HepG2 (cell line): ENCODE data around the gene CLDN15. TPM values are rescaled to one million over a fixed set of nuclear protein-coding genes. Genes with fewer than 3 reads are reported as not detected.

Source experiments
- CCDC6 ChIP-seq: sonication (generic); formaldehyde crosslinking; IDR thresholded peaks from 2 replicates; pipeline ENCODE4 v1.8.1; 2022; ENCODE audit warnings: mild to moderate bottlenecking, missing genetic modification reagents, moderate library complexity
- CENPT ChIP-seq: sonication (generic); formaldehyde crosslinking; IDR thresholded peaks from 2 replicates; pipeline ENCODE4 v1.8.0; 2022; ENCODE audit warnings: low read depth, mild to moderate bottlenecking, moderate library complexity, missing genetic modification reagents
- GATAD2A ChIP-seq: IDR thresholded peaks from 2 replicates; pipeline ENCODE4 v1.6.1; 2016
- KLF12 ChIP-seq: sonication (generic); formaldehyde crosslinking; IDR thresholded peaks from 2 replicates; pipeline ENCODE4 v1.4.0; 2020; ENCODE audit warnings: missing genetic modification reagents, borderline replicate concordance
- MTA1 ChIP-seq: sonication (generic); formaldehyde crosslinking; IDR thresholded peaks from 2 replicates; pipeline ENCODE4 v1.4.0; 2020; ENCODE audit warnings: missing genetic modification reagents, mild to moderate bottlenecking, borderline replicate concordance
- MYC ChIP-seq: sonication (generic); formaldehyde crosslinking; IDR thresholded peaks from 2 replicates; pipeline ENCODE4 v1.9.0; 2021; ENCODE audit warnings: missing genetic modification reagents, borderline replicate concordance
- RFXAP ChIP-seq: sonication (generic); formaldehyde crosslinking; IDR thresholded peaks from 2 replicates; pipeline ENCODE4 v1.4.0; 2020; ENCODE audit warnings: missing genetic modification reagents, borderline replicate concordance
- SALL2 ChIP-seq: sonication (generic); formaldehyde crosslinking; IDR thresholded peaks from 2 replicates; pipeline ENCODE4 v1.8.1; 2023; ENCODE audit warnings: mild to moderate bottlenecking, missing genetic modification reagents, inconsistent platforms
- SIN3A ChIP-seq: IDR thresholded peaks from 2 replicates; pipeline ENCODE4 v1.6.1; 2011; ENCODE audit warnings: low read depth, mild to moderate bottlenecking, control low read depth, low read length, borderline replicate concordance
- STAG1 ChIP-seq: sonication (generic); formaldehyde crosslinking; IDR thresholded peaks from 2 replicates; pipeline ENCODE4 v1.4.0; 2020; ENCODE audit warnings: missing genetic modification reagents
- ZNF263 ChIP-seq: sonication (generic); formaldehyde crosslinking; IDR thresholded peaks from 2 replicates; pipeline ENCODE4 v1.4.0; 2020; ENCODE audit warnings: missing genetic modification reagents
- ZNF615 ChIP-seq: sonication (generic); formaldehyde crosslinking; IDR thresholded peaks from 2 replicates; pipeline ENCODE4 v1.5.0; 2020; ENCODE audit warnings: mild to moderate bottlenecking, missing genetic modification reagents, borderline replicate concordance
- ZNF7 ChIP-seq: IDR thresholded peaks from 2 replicates; pipeline ENCODE4 v1.6.1; 2016; ENCODE audit warnings: missing biosample characterization, missing genetic modification reagents
- ZNF724P ChIP-seq: sonication (generic); formaldehyde crosslinking; IDR thresholded peaks from 2 replicates; pipeline ENCODE4 v1.8.0; 2022; ENCODE audit warnings: missing genetic modification reagents, borderline replicate concordance
- ZNF777 ChIP-seq: sonication (generic); formaldehyde crosslinking; IDR thresholded peaks from 2 replicates; pipeline ENCODE4 v1.4.0; 2020; ENCODE audit warnings: missing genetic modification reagents
- polyA plus RNA-seq, 8 experiments: library from polyadenylated mRNA; depleted of rRNA in 3 of 8; stranded (reverse) in 7 of 8; unstranded in 1 of 8; fragments of >200 nt; fragmentation: Illumina TruSeq in 4 of 8; extraction: Trizol in 4 of 8; gene quantifications; 2 replicates each; pipeline versions ENCODE4 v1.2.1 to v1.2.3, GENCODE V29; 2011 to 2016; ENCODE audit warnings: low read depth in 4 of 8, missing spikeins in 1 of 8, mixed read lengths in 1 of 8; ENCODE audit not compliant: insufficient read depth in 1 of 8
- total RNA-seq, 5 experiments: library from RNA; depleted of rRNA; stranded (reverse); fragments of >200 nt; fragmentation: Illumina TruSeq; extraction: Trizol; gene quantifications; 2 replicates each; pipeline ENCODE4 v1.2.3, GENCODE V29; 2016; ENCODE audit warnings: low read depth in 1 of 5
- TF ChIP-seq, protein P1 (sequence below): sonication (generic); formaldehyde crosslinking; IDR thresholded peaks from 2 replicates; pipeline ENCODE4 v1.4.0; 2020; ENCODE audit warnings: missing genetic modification reagents
- TF ChIP-seq, protein P2 (sequence below): sonication (generic); formaldehyde crosslinking; IDR thresholded peaks from 2 replicates; pipeline ENCODE4 v1.5.0; 2020; ENCODE audit warnings: missing genetic modification reagents
- TF ChIP-seq, protein P3 (sequence below): sonication (generic); formaldehyde crosslinking; IDR thresholded peaks from 2 replicates; pipeline ENCODE4 v1.5.0; 2020; ENCODE audit warnings: mild to moderate bottlenecking, missing genetic modification reagents

The CLDN15 gene
- total and polyA plus RNA-seq, 2 of the 13 experiments (the other 11 are each of a cell fraction or from before 2014, with no cell fraction given), result 7.1 to 17.8 TPM

DNA sequence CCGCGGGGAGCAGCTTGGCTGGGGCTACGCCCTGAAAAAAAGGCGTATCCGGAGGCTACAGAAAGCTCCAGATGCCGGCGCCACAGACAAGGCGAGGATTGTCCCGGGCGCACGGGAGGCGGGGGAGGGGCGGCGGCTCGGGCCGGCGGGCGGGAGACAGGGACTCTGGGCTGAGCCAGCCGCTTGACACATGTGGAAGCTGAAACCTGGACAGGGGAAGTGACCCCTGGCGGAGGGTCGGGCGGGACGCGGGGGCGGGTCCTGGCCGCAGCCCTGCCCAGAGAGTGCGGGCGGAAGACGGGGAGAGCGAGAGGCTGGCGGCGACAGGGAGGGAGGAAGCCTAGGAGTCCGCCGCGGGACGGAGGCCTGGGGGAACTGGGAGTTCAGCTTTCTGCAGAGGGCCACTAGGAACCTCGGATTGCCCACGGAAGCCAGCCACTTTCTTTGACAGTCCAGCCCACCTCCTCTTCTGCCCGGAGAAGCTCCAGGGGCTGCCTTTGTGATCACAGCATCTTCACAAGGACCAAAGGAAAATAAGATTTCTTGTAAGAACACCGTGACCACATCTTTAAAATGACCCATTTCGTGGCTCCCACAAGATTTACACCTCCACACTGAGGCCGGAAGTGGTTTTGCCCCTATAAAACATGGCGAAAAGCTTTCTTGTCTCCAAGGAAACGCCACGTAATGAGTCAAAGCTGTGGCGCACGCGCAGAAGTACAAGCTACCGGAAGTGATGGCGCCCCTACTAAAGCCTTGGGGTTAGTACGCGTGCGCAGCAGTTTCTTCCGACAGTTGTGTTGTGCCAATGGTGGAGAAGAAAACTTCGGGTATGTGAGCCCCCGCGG lies 20.0 kb downstream of the CLDN15 start, which contains the start of the genes PLOD3 and ZNHIT1 (continued):
- TF ChIP-seq MTA1 (CRISPR knock-in tag) (no peak), ZNF777 (CRISPR knock-in tag) (peak; percentile 38; the same call in 1 of the 2 replicates), CCDC6 (CRISPR knock-in tag) (peak; percentile 52), GATAD2A (peak; percentile 37; the same call in 1 of the 2 replicates), SALL2 (CRISPR knock-in tag) (peak; percentile 79), CENPT (CRISPR knock-in tag) (no peak), RFXAP (CRISPR knock-in tag) (peak; percentile 47; the same call in 1 of the 2 replicates), KLF12 (CRISPR knock-in tag) (peak; percentile 62; the same call in 1 of the 2 replicates), SIN3A (peak; percentile 72; the same call in 1 of the 2 replicates), ZNF263 (CRISPR knock-in tag) (peak; percentile 70), ZNF7 (CRISPR knock-in tag) (peak; percentile 6; the same call in 1 of the 2 replicates), STAG1 (peak; percentile 16; the same call in 1 of the 2 replicates), MYC (peak; percentile 91), ZNF724P (no peak), ZNF615 (CRISPR knock-in tag) (0 out of 2 replicates have a peak, but pooled peaks have one; percentile 44)
- TF ChIP-seq, protein P1, sequence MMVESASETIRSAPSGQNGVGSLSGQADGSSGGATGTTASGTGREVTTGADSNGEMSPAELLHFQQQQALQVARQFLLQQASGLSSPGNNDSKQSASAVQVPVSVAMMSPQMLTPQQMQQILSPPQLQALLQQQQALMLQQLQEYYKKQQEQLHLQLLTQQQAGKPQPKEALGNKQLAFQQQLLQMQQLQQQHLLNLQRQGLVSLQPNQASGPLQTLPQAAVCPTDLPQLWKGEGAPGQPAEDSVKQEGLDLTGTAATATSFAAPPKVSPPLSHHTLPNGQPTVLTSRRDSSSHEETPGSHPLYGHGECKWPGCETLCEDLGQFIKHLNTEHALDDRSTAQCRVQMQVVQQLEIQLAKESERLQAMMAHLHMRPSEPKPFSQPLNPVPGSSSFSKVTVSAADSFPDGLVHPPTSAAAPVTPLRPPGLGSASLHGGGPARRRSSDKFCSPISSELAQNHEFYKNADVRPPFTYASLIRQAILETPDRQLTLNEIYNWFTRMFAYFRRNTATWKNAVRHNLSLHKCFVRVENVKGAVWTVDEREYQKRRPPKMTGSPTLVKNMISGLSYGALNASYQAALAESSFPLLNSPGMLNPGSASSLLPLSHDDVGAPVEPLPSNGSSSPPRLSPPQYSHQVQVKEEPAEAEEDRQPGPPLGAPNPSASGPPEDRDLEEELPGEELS (CRISPR knock-in tag), result peak; percentile 36; the same call in 1 of the 2 replicates
- TF ChIP-seq, protein P2, sequence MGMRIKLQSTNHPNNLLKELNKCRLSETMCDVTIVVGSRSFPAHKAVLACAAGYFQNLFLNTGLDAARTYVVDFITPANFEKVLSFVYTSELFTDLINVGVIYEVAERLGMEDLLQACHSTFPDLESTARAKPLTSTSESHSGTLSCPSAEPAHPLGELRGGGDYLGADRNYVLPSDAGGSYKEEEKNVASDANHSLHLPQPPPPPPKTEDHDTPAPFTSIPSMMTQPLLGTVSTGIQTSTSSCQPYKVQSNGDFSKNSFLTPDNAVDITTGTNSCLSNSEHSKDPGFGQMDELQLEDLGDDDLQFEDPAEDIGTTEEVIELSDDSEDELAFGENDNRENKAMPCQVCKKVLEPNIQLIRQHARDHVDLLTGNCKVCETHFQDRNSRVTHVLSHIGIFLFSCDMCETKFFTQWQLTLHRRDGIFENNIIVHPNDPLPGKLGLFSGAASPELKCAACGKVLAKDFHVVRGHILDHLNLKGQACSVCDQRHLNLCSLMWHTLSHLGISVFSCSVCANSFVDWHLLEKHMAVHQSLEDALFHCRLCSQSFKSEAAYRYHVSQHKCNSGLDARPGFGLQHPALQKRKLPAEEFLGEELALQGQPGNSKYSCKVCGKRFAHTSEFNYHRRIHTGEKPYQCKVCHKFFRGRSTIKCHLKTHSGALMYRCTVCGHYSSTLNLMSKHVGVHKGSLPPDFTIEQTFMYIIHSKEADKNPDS (CRISPR knock-in tag), result 0 out of 2 replicates have a peak, but pooled peaks have one; percentile 80
- TF ChIP-seq, protein P3, sequence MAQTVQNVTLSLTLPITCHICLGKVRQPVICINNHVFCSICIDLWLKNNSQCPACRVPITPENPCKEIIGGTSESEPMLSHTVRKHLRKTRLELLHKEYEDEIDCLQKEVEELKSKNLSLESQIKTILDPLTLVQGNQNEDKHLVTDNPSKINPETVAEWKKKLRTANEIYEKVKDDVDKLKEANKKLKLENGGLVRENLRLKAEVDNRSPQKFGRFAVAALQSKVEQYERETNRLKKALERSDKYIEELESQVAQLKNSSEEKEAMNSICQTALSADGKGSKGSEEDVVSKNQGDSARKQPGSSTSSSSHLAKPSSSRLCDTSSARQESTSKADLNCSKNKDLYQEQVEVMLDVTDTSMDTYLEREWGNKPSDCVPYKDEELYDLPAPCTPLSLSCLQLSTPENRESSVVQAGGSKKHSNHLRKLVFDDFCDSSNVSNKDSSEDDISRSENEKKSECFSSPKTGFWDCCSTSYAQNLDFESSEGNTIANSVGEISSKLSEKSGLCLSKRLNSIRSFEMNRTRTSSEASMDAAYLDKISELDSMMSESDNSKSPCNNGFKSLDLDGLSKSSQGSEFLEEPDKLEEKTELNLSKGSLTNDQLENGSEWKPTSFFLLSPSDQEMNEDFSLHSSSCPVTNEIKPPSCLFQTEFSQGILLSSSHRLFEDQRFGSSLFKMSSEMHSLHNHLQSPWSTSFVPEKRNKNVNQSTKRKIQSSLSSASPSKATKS (CRISPR knock-in tag), result 0 out of 2 replicates have a peak, but pooled peaks have one; percentile 22
